ENCODE measurements around the gene PC.

Gene PC

DNA sequence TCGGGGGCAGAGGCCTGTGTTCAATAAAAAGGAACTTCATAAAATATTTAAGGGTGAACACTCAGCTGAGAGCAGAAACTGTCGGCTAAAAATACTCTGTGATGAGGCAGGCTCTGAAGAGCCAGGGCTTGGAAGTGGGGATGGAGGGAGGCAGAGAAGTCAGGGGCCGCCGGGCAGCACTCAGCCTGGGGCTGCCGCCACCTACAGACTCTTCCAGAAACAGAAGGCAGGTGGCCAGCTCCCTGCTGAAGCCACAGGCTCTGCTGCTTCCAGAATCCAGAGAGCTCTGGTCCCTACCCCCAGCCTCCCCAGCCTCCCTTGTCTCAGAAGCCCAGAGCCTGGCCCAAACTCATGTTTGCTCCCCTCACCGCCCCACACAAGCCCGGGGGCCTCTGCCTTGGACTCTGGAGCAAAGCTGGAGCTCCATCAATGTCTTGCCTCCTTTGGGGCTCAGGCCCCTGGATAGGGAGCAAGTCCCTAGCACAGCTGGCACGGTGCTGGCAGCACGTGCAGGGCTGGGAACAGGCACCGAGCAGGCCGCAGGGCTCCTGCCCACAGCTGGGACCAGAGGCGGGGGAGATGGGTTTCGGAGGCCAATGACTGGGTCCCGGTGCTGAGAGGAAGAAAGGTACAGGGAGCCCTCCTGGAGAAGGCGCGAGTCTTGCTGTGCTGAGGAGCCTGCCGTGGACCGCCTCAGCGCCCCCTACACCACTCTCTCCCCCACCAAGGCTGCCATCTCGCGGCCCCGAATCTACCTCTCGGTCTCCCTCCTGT, 93.1 kb downstream of the PC start:
- DNase-seq = no peak

DNA sequence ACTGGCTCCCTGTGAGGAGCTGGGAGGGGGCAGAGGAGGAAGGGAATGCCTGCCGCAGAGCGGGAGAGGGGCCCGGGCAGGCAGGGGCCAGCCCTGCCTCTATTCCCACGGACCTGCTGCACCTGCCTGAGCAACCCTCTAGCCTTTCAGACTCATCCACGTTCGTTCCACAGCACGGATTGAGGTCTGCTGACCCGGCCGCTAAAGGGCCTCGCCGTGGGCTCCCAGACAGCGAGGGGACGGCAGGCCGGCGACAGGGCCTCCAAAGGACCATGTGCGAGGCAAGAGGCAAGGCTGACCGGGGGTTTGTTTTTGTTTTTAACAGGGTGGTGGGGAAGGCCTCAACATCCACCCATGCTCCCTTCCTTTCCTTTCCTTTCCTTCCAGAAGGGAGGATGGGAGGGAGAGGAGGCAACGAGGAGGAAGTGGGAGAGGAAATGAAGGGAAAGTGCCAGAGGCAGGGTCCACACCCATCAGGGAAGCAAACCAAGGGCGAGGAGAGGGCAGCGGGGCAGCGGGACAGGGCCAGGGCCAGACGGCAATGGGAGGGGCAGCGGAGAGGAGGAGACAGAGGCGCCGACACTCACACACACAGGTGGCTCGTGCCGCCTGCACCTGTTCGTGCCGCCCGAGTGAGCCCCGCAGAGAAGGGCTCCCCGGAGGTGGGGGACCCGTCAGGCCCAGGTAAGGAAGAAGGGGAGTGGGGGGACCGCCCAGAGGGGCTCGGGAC, 93.8 kb downstream of the PC start:
- no peak for DNase-seq

DNA sequence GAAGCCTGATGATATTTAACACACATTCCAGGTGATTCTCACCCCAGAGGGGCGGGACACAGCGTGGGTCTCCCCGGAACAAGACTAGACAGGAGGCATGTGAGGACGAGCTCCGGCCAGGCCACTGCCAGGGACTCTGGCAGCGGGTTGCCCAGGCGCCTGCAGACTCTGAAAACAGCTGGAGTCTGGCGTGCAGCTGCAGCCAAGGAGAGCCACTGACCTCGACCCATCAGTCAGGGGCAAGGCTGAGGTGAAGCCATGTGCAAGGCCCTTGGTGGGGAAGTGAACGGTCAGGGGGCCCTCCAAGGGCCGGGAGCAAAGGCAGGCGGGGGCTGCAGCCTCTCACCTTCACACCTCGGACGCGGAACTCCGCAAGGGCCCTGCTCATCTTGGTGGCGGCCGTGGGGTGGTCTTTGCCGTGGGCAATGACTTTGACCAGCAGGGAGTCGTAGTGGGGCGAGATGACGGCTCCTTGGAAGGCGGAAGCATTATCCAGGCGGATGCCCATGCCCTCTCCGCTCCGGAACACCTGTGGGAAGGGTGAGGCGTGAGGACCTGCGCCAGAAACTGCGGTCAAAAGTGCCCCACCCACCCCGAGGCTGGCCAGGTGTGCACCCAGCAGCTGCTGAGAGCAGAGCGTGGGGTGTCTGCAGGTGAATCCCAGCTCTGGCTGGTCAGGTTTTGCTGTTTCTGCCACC, 94.6 kb downstream of the PC start:
- DNase-seq = no peak

DNA sequence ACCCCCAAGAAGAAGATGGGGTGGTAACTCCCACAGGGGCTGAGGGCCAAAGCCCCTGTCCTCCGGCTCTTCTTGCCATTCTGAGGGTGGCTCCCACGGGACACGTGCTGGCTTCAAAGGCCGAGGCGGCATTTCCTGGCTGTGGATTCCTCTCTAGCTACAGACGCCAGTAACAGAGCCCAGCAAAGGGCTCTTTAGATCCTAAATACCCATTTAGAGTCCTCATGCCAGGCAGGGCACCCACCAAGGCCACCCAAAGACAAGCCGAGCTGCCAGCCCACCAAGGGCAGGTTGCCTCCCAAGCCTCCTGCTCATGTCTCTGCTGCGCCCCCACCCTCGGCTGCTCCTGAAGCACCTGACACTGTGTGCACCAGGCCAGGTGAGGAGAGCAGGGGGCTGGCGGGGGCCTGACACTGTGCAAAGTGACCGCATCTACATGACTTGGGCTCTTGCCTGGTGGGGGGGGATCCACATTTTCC, 95.6 kb downstream of the PC start:
- DNase-seq = no peak

DNA sequence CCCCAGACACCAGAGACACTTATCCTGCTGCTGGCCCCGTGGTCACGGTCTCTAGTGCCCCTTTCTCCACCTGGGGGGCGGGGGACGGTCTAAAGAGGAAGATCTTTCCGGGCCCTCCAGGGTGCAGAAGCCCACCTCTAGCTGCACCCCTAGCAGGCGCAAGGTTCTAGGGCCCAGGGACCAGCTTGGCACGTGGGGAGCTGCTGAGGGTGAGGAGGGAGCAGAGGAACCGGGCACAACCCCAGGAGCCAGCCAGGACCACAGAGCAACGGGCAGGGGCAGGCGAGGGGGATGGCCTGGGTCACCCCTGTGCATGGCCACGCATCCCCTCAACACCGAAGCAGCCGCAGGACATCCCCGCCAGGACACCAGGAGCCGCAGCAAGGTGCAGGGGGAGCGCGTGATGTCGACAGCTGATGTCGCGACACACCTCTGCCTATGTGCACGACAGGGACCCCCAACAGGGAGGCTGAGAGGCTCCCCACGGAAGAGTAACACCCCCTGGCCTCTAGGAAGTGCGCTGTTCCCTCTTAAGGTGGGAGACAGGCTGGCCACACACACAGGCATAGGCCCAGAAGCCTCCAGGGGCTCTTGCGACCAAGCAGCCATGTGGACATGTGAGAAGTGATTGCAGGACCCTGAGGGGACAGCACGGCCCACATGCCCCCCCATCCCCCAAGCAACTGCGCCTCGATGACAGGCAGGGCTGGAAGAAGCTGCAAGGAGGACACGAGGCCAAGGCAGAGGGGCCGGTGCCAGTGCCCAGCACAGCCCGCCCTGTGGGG, 96.2 kb downstream of the PC start:
- no peak for DNase-seq

DNA sequence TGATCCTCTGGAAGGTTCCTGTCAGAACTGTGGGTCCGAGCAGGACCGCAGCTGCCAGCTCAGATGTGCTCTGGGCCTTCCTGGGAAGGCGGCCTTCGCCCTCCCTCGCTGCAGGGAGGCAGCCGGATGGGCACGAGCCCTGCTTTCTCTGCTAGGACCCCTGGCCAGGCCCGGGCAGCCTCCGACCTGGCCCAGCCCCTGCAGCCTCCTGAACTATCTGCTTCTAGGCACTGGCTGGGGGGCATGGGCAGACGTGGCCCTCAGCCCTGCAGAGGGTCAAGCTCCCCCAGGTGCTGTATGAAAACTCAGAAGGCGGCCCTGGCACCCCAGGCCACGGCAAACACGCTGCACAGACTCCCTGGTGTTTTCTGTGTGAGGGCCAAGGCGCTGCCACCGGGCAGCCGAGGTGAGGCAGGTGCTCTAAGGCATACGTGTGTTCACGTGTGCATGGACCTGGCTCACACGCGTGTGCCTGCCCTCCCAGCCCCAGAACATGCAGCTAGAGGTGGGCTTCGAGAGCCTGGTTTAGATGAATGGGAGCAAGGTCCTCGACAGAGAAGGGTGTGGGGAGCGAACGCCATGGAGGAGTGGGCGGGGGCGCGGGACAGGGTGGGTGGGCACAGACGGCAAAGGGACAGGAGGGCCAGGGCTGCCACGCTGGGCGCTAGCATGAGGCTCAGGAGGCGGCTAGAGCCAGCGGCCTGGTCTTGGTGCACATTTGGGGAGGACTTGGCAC, 97.0 kb downstream of the PC start:
- DNase-seq = no peak

DNA sequence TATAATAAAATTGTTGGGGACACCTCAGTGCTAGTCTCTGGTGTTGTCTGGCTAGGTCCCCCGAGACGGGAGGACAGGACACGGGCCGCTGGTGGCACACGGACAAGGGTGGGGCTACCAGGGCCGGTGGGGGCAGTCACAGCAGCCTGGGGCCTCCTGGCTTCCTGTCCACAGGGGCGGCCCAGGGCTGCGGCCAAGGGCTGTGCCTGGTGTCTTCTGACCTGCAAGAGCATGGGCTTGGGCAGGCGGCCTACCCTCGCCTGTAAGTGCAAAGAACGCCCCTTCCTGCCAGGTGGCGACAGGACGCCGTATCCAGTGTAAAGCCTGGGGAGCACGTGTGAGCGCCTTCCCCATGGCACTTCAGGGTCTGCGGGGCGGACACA, 97.7 kb downstream of the PC start:
- no peak for DNase-seq

DNA sequence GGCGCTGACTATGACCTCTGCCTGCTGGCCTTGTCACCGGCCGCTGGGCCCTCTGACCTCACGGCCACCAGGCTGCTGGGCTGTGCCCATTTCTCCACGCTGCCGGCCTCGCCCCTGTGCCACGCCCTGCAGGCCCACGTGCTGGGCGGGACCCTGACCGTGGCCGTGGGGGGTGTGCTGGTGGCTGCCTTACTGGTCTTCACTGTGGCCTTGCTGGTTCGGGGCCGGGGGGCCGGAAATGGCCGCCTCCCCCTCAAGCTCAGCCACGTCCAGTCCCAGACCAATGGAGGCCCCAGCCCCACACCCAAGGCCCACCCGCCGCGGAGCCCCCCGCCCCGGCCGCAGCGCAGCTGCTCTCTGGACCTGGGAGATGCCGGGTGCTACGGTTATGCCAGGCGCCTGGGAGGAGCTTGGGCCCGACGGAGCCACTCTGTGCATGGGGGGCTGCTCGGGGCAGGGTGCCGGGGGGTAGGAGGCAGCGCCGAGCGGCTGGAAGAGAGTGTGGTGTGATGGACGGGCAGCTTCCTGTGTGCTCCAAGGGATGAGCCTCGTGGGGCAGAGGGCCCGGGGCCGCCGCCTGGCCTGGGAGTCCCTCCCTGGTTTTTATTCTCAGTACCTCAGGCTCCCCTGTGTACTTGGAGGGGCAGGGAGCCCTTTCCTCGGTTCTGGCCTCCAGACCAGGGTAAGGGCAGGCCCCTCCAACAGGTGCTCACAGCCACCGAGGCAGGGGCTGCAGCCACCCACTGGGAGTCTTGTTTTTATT, 98.3 kb downstream of the PC start:
- DNase-seq = no peak

DNA sequence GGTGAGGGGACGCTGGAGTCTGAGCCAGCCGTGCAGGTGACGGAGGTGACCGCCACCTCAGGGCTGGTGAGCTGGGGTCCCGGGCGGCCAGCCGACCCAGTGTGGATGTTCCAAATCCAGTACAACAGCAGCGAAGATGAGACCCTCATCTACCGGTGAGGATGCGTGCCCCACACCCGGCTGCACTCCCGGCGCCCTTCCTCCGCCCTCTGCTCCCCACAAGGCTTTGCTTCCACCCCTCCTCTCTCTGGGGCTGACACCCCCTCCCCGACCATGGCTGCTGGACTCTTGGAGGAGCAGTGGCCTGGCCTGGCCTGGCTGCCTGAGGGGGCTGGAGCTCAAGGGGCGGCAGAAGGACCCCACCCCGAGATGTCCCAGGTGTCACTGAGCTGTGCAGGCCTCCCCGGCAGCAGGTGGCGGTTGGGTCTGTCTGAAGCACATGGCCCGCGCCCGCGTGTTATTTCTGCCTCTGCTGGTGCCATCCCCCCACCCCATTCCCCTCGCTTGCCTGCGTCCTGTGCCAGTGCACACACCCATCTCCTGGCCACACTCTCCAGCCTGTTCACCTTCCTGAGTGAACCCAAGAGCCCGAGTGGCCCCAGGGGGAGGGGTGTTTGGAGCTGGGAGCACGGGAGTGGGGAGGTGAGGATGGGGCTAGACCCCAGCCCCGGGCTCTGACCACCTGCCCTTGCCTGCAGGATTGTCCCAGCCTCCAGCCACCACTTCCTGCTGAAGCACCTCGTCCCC, 99.1 kb downstream of the PC start:
- no peak for DNase-seq

DNA sequence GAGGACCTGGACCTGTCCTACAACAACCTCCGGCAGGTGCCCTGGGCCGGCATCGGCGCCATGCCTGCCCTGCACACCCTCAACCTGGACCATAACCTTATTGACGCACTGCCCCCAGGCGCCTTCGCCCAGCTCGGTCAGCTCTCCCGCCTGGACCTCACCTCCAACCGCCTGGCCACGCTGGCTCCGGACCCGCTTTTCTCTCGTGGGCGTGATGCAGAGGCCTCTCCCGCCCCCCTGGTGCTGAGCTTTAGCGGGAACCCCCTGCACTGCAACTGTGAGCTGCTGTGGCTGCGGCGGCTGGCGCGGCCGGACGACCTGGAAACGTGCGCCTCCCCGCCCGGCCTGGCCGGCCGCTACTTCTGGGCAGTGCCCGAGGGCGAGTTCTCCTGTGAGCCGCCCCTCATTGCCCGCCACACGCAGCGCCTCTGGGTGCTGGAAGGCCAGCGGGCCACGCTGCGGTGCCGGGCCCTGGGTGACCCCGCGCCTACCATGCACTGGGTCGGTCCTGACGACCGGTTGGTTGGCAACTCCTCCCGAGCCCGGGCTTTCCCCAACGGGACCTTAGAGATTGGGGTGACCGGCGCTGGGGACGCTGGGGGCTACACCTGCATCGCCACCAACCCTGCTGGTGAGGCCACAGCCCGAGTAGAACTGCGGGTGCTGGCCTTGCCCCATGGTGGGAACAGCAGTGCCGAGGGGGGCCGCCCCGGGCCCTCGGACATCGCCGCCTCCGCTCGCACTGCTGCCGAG, 99.8 kb downstream of the PC start:
- no peak for DNase-seq

DNA sequence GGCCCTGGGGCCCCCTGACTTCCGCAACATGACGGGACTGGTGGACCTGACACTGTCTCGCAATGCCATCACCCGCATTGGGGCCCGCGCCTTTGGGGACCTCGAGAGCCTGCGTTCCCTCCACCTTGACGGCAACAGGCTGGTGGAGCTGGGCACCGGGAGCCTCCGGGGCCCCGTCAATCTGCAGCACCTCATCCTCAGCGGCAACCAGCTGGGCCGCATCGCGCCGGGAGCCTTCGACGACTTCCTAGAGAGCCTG, 100.3 kb downstream of the PC start:
- DNase-seq = no peak

DNA sequence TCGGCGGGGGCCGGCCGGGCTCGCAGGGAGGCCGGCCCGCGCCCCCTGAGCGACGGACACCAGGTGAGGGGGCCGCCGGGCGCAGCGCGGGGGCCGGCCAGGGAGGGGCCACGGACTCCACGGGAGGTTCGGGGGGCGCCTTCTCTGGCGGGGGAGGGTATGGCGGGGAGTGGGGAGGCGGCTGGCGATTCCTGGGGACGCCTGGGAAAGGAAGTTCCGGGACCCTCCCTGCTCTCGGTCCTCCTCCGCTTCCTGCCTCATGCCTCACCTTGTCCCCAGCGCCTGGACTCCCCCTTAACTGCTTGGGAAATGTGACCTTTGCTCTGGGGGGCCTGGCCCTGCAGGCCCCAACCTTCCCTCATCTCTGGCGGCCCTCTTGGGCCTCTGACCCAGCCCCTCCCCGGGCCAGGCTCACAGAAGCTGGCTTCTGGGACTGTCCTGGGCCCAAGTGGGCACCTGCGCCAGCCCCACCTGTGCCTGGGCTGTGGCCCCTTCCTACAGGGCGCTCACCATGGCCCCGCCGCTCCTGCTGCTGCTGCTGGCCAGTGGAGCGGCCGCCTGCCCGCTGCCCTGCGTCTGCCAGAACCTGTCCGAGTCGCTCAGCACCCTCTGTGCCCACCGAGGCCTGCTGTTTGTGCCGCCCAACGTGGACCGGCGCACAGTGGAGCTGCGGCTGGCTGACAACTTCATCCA, 100.8 kb downstream of the PC start:
- DNase-seq = no peak

DNA sequence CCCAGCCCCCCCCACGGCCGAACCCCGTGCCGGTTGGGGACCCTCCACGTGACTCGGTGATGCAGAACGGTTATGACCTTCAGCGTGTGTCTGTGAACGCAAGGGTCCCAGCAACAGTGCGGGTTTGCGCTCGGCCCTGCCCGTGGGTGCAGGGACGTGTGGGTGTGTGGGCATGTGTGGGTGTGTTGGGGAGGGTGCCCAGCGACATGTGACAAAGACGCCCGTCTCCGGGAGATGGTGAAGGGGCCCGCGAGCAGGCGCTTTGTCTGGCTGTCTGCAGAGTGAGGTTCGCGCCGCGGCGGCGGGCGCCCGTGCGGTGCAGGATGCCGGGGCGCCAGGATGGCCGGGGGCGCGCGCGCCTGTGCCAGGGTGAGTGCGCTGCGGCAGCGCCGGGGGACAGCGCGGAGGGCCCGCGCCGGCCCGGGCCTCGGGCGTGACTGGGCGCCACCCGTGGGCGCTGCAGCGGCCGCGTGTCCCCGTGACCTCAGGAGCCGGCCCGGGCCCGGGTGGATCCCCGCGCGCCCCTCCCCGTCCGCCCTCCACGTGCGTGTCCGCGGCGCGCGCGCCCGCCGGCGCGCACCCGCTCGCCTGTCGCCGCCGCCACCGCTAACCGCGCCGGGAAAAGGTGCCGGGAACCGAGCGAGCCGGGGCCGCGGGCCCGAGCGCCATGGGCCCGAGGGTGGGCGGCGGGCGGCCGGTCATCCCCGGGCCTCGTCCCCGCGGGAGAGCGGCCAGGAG, 101.5 kb downstream of the PC start, which contains the start of gene LRFN4:
LRFN4 (plus strand) TSS at position 569 of the 738 bp plus-strand sequence. CDS start 681 bp downstream, outside the sequence.
- DNase-seq = no peak

DNA sequence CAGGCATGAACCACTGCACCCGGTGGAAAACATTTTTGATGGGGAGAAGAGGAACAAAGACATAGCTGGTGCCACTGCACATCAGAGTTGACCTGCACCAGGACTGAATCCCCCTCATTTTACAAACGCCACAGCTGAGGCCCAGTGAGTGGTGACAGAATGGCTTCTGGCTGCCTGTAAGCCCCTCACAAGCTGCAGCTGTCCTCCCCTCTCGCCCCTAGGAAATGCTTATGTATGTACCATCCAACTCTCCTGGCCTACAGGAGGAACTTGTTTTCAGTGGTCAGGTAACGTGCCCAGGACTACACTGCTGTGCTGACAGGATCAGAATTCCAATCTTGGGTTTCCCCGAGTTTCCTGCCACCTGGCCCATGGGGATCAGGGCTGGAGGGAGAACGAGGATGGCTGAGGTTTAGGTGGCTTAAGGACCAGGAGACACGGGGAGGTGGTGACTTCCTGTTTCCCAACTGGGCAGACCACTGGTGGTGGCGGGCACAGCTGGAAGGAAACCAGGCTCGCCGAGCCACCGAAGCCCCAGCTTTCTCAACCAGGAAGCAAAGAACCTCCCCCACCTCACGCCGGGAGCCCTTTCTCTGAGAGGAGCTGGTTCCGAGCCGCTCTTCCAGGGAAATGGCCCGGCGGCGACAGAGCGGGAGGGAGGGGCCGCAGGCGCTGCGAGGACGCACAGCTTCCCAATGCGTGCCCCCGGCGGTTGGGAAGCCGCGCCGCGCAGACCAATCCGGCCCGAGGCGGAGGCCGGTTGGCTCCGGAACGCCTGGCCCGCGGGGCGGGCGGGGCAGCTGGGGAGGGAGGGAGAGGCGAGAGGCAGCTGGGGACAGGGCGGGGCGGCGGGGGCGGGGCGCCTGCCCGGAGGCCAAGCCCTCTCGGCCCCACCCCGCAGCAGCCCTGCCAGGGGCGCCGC, 102.3 kb downstream of the PC start:
- peak; percentile 51 for DNase-seq

DNA sequence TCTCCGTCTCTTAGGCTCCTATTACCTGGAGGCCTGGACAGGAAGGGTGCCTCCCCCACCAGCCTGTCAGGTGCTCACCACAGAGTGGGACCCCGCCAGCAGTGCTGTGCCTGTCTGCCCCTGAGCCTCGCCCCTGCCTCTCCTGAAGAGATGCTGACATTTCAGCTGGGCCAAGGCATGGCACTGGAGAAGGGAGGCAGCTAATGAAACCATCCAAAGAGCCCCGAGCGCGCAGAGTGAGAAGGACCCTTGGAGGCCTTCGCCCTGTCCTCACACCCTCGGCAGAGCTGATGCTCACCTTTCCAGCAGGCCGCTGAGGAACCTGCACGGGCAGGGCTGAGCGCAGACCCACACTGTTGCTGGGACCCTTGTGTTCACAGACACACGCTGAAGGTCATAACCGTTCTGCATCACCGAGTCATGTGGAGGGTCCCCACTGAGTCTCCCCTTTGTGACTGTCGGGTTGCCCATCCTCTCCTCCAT, 103.4 kb downstream of the PC start:
- DNase-seq = no peak

DNA sequence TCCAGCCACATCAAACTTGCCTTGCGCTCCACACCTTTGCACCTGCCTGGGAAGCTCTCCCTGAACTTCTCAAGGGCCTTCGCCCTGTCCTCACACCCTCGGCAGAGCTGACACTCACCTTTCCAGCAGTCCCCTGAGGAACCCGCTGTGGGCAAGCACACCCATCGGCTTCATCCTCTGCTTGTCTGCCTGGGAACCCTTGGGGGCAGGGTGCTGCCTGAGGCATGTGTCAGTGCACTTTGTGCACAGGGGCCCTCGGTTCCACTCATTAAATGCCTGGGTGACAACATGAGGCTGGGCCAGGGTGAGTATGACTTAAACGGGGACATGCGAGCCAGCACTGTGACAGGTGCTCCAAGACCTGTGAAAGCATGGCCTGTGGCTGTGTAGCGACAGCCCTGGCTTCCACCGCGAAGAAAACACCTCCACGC, 103.9 kb downstream of the PC start:
- DNase-seq = no peak
